DMS153 (cell line): ENCODE results near the gene FRMD4B.

Source experiments
- DNase-seq: peaks from one replicate; lab custom pipeline; 2025; lab: John Stamatoyannopoulos, UW

Gene FRMD4B

GRCh38 chr3:69364354-69364753 is 21.5 kb downstream of the FRMD4B start:
- DNase-seq, result no peak

GRCh38 chr3:69360690-69361089 is 25.2 kb downstream of the FRMD4B start:
- no peak for DNase-seq

- DNase-seq, result no peak
Observed at GRCh38 chr3:69359916-69360315, 26.0 kb downstream of the FRMD4B start.

GRCh38 chr3:69359339-69359893 is 26.5 kb downstream of the FRMD4B start:
- no peak for DNase-seq

- DNase-seq, result no peak
Observed at GRCh38 chr3:69357196-69357595, 28.7 kb downstream of the FRMD4B start.

- DNase-seq, result no peak
Observed at GRCh38 chr3:69354948-69355347, 30.9 kb downstream of the FRMD4B start.

GRCh38 chr3:69353503-69353902 is 32.4 kb downstream of the FRMD4B start:
- no peak for DNase-seq

DNA sequence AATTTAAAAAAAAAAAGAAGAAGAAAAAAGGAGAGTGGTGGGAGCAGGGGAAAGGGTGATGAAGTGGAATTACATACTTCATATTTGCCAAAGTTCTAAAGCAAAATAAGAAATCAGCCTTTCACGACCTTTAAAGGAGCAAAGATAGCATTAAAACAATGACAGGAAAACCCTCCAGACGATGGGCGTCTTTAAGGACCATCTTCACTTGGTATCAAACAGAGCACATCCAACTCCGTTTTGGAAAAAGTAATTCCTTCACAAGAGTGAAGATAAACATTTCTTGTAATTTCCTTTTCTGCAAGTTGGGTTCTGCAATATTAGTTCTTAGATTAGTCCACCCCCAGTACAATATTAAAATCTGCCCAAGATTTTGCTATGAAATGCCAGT is 32.8 kb downstream of the FRMD4B start:
- DNase-seq, result no peak

DNA sequence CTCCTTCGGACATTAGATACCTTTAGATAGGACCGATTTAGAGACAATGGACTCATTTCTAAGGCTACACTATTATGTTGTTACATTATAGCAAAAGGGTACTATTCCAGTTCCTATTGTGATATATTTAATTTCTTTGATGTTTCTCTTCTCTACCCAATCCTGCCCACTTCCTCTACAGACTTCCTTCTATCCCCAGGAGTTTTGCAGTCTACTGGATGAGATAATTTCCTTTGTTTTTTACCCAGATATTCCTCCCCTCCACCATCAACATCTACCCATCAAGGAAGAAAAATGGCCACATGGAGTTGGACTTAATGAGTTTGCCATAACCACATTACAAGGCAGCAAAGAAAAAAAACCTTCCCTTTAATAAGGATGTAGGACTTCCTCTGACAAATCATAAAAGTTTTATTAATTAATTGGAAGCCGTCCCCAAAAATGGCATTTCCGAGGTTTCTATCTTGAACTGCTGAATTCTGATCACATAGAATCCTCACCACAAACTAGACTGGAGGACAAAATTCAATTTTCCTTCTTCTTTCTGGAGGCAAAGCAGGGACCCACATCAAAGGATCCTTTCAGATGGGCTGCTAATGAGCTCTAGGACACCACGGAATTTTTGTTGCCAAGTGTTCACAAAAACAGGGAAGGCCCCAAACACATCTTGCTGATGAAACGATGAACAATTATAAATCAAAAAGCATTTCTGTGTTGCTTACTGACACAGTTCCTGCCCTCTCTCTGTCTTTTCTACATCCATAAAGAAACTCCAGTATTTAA is 33.4 kb downstream of the FRMD4B start:
- DNase-seq, result no peak

- no peak for DNase-seq
Observed at GRCh38 chr3:69343875-69344274, 42.0 kb downstream of the FRMD4B start.

DNA sequence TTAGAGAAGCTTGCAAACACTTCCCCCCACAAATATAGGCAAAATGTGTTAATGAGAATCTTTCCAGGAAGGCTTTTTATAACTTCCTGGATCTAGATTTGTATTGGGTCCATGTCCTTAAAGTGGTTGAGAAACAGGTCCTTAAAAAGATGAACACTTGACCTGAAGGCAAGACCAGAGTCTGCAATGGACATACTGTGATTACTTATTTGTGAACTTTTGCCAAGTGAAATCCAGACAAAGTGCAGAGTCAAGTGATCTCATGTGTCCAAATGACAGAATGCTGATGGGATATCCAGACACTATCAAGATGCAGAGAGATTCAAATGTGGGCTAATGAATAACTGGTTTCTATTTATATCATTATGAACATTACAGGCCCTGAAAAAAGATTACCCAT is 43.8 kb downstream of the FRMD4B start:
- DNase-seq, result no peak

DNA sequence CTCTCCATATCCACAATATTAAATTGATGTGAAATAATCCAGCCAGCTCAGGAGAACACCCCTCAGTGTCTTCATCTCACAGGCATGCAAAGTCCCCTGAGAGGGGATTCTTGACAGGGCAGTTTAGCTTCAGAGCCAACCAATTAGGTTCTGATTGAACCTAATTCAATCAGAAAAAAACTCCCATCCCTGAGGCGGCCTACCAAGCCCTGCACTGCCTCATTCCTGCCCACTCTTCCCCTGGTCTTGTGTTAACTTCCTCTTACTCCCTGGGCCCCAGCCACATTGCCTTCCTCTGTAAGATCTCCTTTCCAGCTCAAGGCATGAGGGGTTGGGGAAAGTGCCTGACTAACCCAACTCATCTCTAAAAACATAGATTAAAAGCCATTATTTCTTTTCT is 46.1 kb downstream of the FRMD4B start:
- no peak for DNase-seq

GRCh38 chr3:69338911-69339310 is 47.0 kb downstream of the FRMD4B start:
- DNase-seq, result no peak

DNA sequence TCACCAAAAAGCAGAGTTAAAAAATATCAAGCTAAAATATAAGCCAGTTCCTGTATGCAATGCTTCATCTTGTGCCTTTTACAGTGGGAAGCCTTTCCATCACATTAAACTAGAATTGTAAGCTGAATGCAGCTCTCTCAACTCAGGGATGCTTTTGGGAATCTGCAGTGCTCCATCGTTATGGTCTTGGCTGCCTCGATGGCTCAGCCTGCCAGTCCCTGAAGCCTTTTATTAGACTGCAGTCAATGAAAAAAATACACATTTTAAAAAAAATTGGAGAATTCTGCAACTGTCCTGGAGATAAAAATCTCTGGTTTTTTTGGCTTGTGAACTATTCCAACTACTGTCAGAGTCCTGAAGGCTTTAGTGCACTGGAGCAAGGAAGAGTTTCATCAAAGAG is 53.0 kb downstream of the FRMD4B start:
- no peak for DNase-seq

- DNase-seq, result no peak
Observed at GRCh38 chr3:69330891-69331400, 54.9 kb downstream of the FRMD4B start.

GRCh38 chr3:69329892-69330291 is 56.0 kb downstream of the FRMD4B start:
- no peak for DNase-seq

- no peak for DNase-seq
Observed at GRCh38 chr3:69328963-69329302, 57.0 kb downstream of the FRMD4B start.

DNA sequence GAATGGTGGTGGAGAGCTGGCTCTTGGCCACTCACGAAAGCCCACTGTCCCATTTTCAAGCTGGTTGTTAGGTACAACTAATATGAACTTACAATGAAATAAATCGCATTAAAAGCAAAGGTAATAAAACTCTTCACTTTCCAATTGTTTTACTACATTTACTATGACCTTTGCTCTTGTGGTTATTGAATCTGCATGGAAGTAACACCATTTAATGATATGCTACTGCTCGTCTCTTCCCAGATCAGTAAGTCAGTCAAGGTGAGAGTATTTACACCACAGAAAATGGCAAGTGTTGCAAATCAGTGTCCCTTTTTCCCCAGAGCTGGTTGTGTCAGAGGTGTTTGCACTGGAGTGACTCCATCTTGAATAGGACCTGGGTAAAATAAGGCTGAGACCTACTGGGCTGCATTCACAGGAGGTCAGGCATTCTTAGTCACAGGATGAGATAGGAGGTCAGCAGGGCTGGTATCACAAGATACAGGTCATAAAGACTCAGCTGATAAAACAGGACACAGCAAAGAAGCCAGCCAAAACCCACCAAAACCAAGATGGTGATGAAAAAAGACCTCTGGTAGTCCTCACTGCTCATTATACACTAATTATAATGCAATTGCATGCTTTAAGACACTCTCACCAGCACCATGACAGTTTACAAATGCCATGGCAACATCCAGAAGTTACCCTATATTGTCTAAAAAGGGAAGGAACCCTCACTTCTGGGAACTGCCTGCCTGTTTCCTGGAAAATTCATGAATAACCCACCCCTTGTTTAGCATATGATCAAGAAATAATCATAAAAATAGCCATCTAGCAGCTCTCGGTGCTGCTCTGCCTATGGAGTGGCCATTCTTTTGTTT is 57.6 kb downstream of the FRMD4B start:
- DNase-seq, result no peak

DNA sequence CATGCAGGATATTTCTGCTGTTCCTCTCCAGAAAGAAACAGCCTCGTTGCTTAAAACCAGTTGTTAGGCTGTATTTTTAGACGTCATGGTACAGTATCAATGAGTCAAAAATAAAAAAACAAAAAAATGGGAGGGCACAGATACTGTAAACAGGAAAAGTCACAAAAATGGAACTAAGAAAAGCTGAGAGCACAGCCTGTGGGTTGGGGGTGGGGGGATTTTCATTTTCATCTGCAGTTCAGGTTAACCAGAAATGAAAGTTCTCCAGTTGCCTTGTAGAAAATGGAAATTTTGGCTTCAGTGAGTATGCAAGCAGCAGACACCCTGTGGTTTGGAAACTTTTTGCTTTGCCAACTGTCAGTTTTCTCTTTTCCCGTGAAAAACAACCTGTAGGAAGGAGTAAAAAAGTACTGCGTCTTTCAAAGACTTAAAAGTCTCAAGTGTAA is 59.0 kb downstream of the FRMD4B start:
- DNase-seq, result no peak

GRCh38 chr3:69325151-69325550 is 60.7 kb downstream of the FRMD4B start:
- DNase-seq, result no peak

- no peak for DNase-seq
Observed at GRCh38 chr3:69324362-69325025, 61.4 kb downstream of the FRMD4B start.

- DNase-seq, result no peak
Observed at GRCh38 chr3:69323941-69324340, 61.9 kb downstream of the FRMD4B start.
